ENCODE data around the gene SPATS2L. TPM values are rescaled to one million over a fixed set of nuclear protein-coding genes. Genes with fewer than 3 reads are reported as not detected.

Gene SPATS2L
- total RNA-seq, 1 donor from 2014 or later, result 192 TPM

- TF ChIP-seq EZH2 (IDR thresholded peaks at IDR 0.05; ENCODE audit: insufficient read depth, low read length) (no peak), CTCF (IDR thresholded peaks at IDR 0.05; ENCODE audit: insufficient read depth, low read depth, low read length) (no peak)
- Histone ChIP-seq H2AFZ (ENCODE audit: low read depth, low read length) (peak overlapping the region; percentile 28), H3K79me2 (ENCODE audit: insufficient read depth, low read length) (peaks cover 33% of the 10 kb centered on the region), H3K9me3 (ENCODE audit: insufficient read depth, low read depth, low read length) (no peaks in the 10 kb centered on the region), H3K4me1 (ENCODE audit: insufficient read depth, low read length) (peaks cover 53% of the 10 kb centered on the region), H4K20me1 (ENCODE audit: insufficient read depth, low read length) (no peaks in the 10 kb centered on the region), H3K4me3 (ENCODE audit: insufficient read depth, low read depth, low read length) (peak overlapping the region; percentile 42), H3K27ac (ENCODE audit: low read depth, low read length) (peak overlapping the region; percentile 94), H3K4me2 (ENCODE audit: low read length) (peak overlapping the region; percentile 82), H3K27me3 (ENCODE audit: insufficient read depth, low read length) (no peaks in the 10 kb centered on the region), H3K9ac (ENCODE audit: low read length) (peak overlapping the region; percentile 56), H3K36me3 (ENCODE audit: insufficient read depth, low read length) (no peaks in the 10 kb centered on the region)
- peak overlapping the region; percentile 21 for H3K4me3 Mint-ChIP-seq (ENCODE audit: unreplicated experiment)
- peaks cover 80% of the 10 kb centered on the region for H3K4me1 Mint-ChIP-seq (ENCODE audit: low read depth, unreplicated experiment)
- peaks cover 17% of the 10 kb centered on the region for H3K36me3 Mint-ChIP-seq (ENCODE audit: low read depth, unreplicated experiment)
- DNase-seq (ENCODE audit: low read depth) (peak; percentile 95), FAIRE-seq (peak; percentile 37)
- no peaks in the 10 kb centered on the region for H3K9me3 Mint-ChIP-seq (ENCODE audit: unreplicated experiment)
- no peaks in the 10 kb centered on the region for H3K27me3 Mint-ChIP-seq (ENCODE audit: low read depth, unreplicated experiment)
- H3K27ac Mint-ChIP-seq (ENCODE audit: unreplicated experiment), result peak overlapping the region; percentile 98
Measured at GRCh38 chr2:200408428-200409316, 102.2 kb downstream of the SPATS2L start.

GRCh38 chr2:200411831-200412230 is 105.3 kb downstream of the SPATS2L start:
- no peaks in the 10 kb centered on the region for H3K27me3 Mint-ChIP-seq (ENCODE audit: low read depth, unreplicated experiment)
- peaks cover 7% of the 10 kb centered on the region for H3K36me3 Mint-ChIP-seq (ENCODE audit: low read depth, unreplicated experiment)
- peak overlapping the region; percentile 44 for H3K27ac Mint-ChIP-seq (ENCODE audit: unreplicated experiment)
- H3K9ac ChIP-seq (ENCODE audit: low read length), result no peak overlapping the region
- H4K20me1 ChIP-seq (ENCODE audit: insufficient read depth, low read length), result no peaks in the 10 kb centered on the region
- H3K9me3 Mint-ChIP-seq (ENCODE audit: unreplicated experiment), result no peaks in the 10 kb centered on the region
- H3K27ac ChIP-seq (ENCODE audit: low read depth, low read length), result no peak overlapping the region
- no peak overlapping the region for H3K4me3 ChIP-seq (ENCODE audit: insufficient read depth, low read depth, low read length)
- no peaks in the 10 kb centered on the region for H3K27me3 ChIP-seq (ENCODE audit: insufficient read depth, low read length)
- H3K4me1 Mint-ChIP-seq (ENCODE audit: low read depth, unreplicated experiment), result peaks cover 58% of the 10 kb centered on the region
- peaks cover 2% of the 10 kb centered on the region for H3K36me3 ChIP-seq (ENCODE audit: insufficient read depth, low read length)
- no peak overlapping the region for H2AFZ ChIP-seq (ENCODE audit: low read depth, low read length)
- no peak overlapping the region for H3K4me3 Mint-ChIP-seq (ENCODE audit: unreplicated experiment)
- FAIRE-seq (no peak), DNase-seq (ENCODE audit: low read depth) (peak; percentile 40)
- TF ChIP-seq EZH2 (IDR thresholded peaks at IDR 0.05; ENCODE audit: insufficient read depth, low read length) (no peak), CTCF (IDR thresholded peaks at IDR 0.05; ENCODE audit: insufficient read depth, low read depth, low read length) (no peak)
- no peaks in the 10 kb centered on the region for H3K9me3 ChIP-seq (ENCODE audit: insufficient read depth, low read depth, low read length)
- no peak overlapping the region for H3K4me2 ChIP-seq (ENCODE audit: low read length)
- H3K79me2 ChIP-seq (ENCODE audit: insufficient read depth, low read length), result peaks cover 23% of the 10 kb centered on the region
- H3K4me1 ChIP-seq (ENCODE audit: insufficient read depth, low read length), result peaks cover 25% of the 10 kb centered on the region

GRCh38 chr2:200414367-200414766 is 107.9 kb downstream of the SPATS2L start:
- no peaks in the 10 kb centered on the region for H3K9me3 ChIP-seq (ENCODE audit: insufficient read depth, low read depth, low read length)
- Mint-ChIP-seq H3K4me3 (ENCODE audit: unreplicated experiment) (no peak overlapping the region), H3K9me3 (ENCODE audit: unreplicated experiment) (no peaks in the 10 kb centered on the region), H3K27me3 (ENCODE audit: low read depth, unreplicated experiment) (no peaks in the 10 kb centered on the region), H3K4me1 (ENCODE audit: low read depth, unreplicated experiment) (peaks cover 50% of the 10 kb centered on the region), H3K27ac (ENCODE audit: unreplicated experiment) (no peak overlapping the region), H3K36me3 (ENCODE audit: low read depth, unreplicated experiment) (peaks cover 6% of the 10 kb centered on the region)
- no peak overlapping the region for H3K9ac ChIP-seq (ENCODE audit: low read length)
- TF ChIP-seq EZH2 (IDR thresholded peaks at IDR 0.05; ENCODE audit: insufficient read depth, low read length), result no peak
- TF ChIP-seq CTCF (IDR thresholded peaks at IDR 0.05; ENCODE audit: insufficient read depth, low read depth, low read length), result no peak
- H2AFZ ChIP-seq (ENCODE audit: low read depth, low read length), result no peak overlapping the region
- DNase-seq (ENCODE audit: low read depth), result no peak
- H3K79me2 ChIP-seq (ENCODE audit: insufficient read depth, low read length), result peaks cover 16% of the 10 kb centered on the region
- H3K4me3 ChIP-seq (ENCODE audit: insufficient read depth, low read depth, low read length), result no peak overlapping the region
- H3K27ac ChIP-seq (ENCODE audit: low read depth, low read length), result no peak overlapping the region
- H3K27me3 ChIP-seq (ENCODE audit: insufficient read depth, low read length), result no peaks in the 10 kb centered on the region
- no peak for FAIRE-seq
- no peaks in the 10 kb centered on the region for H3K4me1 ChIP-seq (ENCODE audit: insufficient read depth, low read length)
- no peaks in the 10 kb centered on the region for H4K20me1 ChIP-seq (ENCODE audit: insufficient read depth, low read length)
- H3K4me2 ChIP-seq (ENCODE audit: low read length), result no peak overlapping the region
- H3K36me3 ChIP-seq (ENCODE audit: insufficient read depth, low read length), result peaks cover 9% of the 10 kb centered on the region
